ENCODE data around the gene CAPN3.

The CAPN3 gene

GRCh38 chr15:42401544-42402454, 42.5 kb downstream of the CAPN3 start:
- no peak for DNase-seq

- DNase-seq = no peak
These were observed 43.3 kb downstream of the CAPN3 start for GRCh38 chr15:42402455-42403205.

GRCh38 chr15:42403389-42403788, 44.1 kb downstream of the CAPN3 start:
- no peak for DNase-seq

GRCh38 chr15:42404461-42405235, 45.3 kb downstream of the CAPN3 start:
- no peak for DNase-seq

GRCh38 chr15:42405863-42406482, 46.7 kb downstream of the CAPN3 start:
- DNase-seq = no peak

GRCh38 chr15:42408178-42408577, 48.9 kb downstream of the CAPN3 start:
- no peak for DNase-seq

GRCh38 chr15:42409011-42409410, 49.7 kb downstream of the CAPN3 start:
- no peak for DNase-seq

GRCh38 chr15:42411884-42412283, 52.6 kb downstream of the CAPN3 start:
- DNase-seq = no peak

- DNase-seq = no peak
These were observed 54.6 kb downstream of the CAPN3 start for GRCh38 chr15:42413920-42414319.

GRCh38 chr15:42419369-42419768, 60.1 kb downstream of the CAPN3 start:
- DNase-seq = no peak

GRCh38 chr15:42421376-42421775, 62.1 kb downstream of the CAPN3 start:
- no peak for DNase-seq

GRCh38 chr15:42427429-42428223, 68.3 kb downstream of the CAPN3 start:
- no peak for DNase-seq

GRCh38 chr15:42444415-42445063, 85.2 kb downstream of the CAPN3 start:
- DNase-seq = no peak

- DNase-seq = no peak
These were observed 86.2 kb downstream of the CAPN3 start for GRCh38 chr15:42445551-42445950.

- DNase-seq = no peak
These were observed 88.3 kb downstream of the CAPN3 start for GRCh38 chr15:42447599-42447998.

- DNase-seq = no peak
These were observed 89.0 kb downstream of the CAPN3 start for GRCh38 chr15:42448281-42448680.

GRCh38 chr15:42449770-42450424, 90.6 kb downstream of the CAPN3 start:
- DNase-seq = no peak

- DNase-seq = no peak
These were observed 91.1 kb downstream of the CAPN3 start for GRCh38 chr15:42450425-42450790.

GRCh38 chr15:42453826-42454225, 94.5 kb downstream of the CAPN3 start:
- no peak for DNase-seq

GRCh38 chr15:42456531-42456930, 97.2 kb downstream of the CAPN3 start:
- DNase-seq = no peak

GRCh38 chr15:42456971-42457370, 97.7 kb downstream of the CAPN3 start:
- no peak for DNase-seq

All from stimulated activated CD4-positive, alpha-beta T cell treated with anti-CD3 and anti-CD28 coated beads, Interleukin-4, amount 100 ng/mL, for 24 hours (primary cell).